GM18505 (cell line): ENCODE measurements around the gene ZIC2.
A peak's percentile ranks its signal among the peaks of the same experiment; 100 is the strongest.

Experiments
- ATAC-seq: cut with Tn5 transposase; IDR thresholded peaks from one replicate; pipeline ENCODE4 v1.9.1; 2021; ENCODE audit not compliant: unreplicated experiment
- POLR2A ChIP-seq: IDR thresholded peaks from 4 replicates; pipeline ENCODE4 v1.6.1; 2011; ENCODE audit warnings: borderline replicate concordance; ENCODE audit not compliant: insufficient read depth, insufficient read length; ENCODE audit errors: extremely low read depth

ZIC2 gene

DNA sequence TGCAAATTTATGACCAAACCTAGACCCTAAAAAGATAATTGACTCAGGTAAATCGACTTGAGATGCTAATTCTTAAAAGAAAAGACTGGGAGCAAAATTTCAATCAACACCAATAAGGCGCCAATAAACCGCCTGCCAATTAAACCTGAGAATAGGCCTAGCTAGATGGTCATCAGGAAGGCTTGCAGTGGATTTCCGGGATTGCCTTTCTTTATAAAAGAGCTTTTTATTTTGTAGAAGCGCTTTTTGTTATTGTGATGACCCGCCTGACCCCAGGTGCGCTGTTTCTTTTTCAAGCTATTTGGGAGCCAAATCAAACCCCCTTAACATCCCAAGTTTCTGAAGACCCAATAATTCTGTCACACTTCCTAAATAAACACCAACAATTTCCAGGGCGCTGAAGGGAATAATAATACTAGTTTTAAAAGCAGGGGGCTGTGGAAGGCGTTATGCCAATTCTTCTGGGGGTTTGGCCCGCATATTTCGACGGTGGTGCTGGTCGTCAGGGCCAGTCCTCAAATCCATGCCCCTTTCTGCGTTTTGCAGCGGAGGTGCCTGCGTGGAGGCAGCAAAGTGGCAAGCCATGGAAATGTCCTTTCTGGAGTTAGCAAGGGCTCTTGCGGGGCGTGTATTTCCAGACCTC lies 7.2 kb upstream of the ZIC2 start:
- no peak for ATAC-seq
- no peak for TF ChIP-seq POLR2A

DNA sequence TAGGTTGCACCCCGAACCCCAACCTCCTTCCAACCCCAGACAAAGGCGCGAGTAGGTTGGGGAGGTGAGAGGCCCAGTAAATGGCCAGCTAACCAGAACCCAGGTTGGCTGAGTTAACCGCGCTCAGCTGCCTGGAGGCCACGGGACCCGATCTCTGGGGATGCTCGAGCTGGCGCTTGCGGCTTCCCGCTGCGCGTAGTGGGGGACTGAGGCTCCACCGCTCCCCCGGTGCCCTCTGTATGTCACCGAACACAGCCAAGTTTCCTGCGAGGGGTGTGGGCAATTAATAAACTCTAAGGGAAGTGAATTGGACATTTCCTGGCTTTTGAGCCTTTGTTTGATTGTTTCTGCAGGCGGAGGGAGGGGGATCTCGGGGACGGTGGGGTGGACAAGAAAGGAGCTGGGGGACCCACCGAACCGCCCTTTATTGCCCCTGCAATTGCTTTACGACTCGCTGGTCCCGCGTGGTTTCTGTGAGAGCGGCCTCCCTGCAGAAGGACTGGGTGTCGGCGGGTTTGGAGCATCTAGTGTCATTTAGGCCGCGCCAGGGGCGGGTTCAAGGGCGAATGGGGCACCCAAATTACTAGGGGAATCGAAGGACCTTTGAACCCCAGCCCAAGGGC lies 6.5 kb upstream of the ZIC2 start:
- TF ChIP-seq POLR2A: no peak
- no peak for ATAC-seq

- no peak for ATAC-seq
- TF ChIP-seq POLR2A: no peak
These were observed 6.0 kb upstream of the ZIC2 start for GRCh38 chr13:99975626-99976025.

GRCh38 chr13:99976575-99976974 lies 5.0 kb upstream of the ZIC2 start:
- ATAC-seq: no peak
- TF ChIP-seq POLR2A: no peak

- ATAC-seq: no peak
These were observed 4.2 kb upstream of the ZIC2 start for GRCh38 chr13:99977334-99977911.

GRCh38 chr13:99977912-99978798 lies 3.4 kb upstream of the ZIC2 start:
- TF ChIP-seq POLR2A: no peak
- ATAC-seq: no peak

More at GRCh38 chr13:99977334-99977911, 4.2 kb upstream of the ZIC2 start:
- TF ChIP-seq POLR2A: no peak

DNA sequence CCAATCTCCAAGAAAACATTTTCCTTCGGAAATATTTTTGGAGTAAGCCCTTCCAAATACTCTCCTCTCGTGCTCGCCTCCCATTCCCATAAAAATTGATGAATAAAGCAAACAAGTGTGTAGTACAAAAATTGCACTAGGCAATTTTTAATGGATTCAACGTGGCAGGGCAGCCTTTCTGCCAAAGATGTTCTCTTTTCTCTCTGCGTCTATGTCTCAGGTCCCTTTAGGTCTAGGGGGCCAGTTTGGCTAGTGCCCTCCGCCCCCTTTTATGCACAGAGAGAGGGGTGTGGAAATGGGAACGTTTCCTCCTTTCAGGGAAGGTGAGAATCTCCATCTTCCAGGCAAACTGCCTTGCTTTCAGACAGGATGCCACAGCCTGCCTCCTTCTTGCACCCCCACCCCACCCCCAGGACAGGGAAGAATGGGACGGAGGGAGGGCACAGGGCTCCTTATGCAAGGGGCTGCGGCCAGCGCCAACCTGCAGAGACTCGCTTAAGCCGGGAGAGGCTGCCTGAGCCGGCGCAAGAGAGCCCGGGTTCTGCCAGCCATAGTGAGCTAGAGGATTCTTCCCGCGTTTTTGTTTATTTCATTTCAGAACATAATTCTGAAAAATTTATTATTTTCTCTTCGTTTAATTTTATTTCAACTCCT lies 2.7 kb upstream of the ZIC2 start:
- no peak for TF ChIP-seq POLR2A
- ATAC-seq: no peak

DNA sequence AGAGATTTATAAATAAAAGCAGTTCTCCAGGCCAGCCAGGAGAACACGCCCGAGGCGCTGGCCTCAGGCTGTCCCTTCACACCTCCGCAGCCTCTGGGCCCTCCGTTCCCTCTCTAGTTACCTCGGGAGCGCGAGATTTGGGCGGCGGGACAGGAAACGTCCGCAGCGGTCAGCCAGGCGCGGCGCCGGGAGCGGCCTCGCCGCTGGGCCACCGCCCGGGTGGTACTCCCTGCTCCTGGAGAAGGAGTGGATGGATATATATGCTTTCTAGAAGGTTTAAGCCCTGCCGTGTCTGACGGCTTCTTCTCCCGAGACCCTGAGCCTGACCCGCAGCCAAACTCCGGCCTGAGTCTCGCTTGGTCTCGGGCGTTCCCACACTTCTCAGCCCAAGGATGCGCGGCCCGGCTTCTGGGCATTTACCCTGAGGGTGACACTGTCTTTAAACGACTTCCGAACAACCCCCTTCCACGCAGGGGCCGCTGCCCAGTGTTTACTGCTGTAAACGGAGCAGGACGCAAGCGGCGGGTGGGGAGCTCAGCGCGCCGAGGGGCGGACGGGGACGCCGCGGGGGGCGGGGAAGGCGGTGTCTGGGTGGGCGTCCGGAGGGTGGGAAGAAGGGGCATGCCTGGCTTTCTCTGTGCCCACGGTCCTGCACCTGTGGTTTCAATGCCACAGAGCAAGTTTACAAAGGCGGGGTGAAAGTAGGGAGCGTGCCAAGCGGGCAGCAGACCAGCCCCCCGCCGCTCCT lies 2.0 kb upstream of the ZIC2 start:
- ATAC-seq: no peak
- no peak for TF ChIP-seq POLR2A

GRCh38 chr13:99980201-99980823 lies 1.3 kb upstream of the ZIC2 start:
- ATAC-seq: peak; percentile 62
- no peak for TF ChIP-seq POLR2A

- no peak for TF ChIP-seq POLR2A
These were observed 505 bp upstream of the ZIC2 start for GRCh38 chr13:99980824-99981734.

More at GRCh38 chr13:99980824-99981734, 505 bp upstream of the ZIC2 start:
- peak; percentile 41 for ATAC-seq
